ENCODE measurements around the gene SCAPER.

GRCh38 chr15:76776969-76777368 is 128.2 kb downstream of the SCAPER start:
- TF ChIP-seq MAX (CRISPR knock-in tag; IDR thresholded peaks at IDR 0.05) (no peak), TEAD4 (CRISPR knock-in tag; IDR thresholded peaks at IDR 0.05) (no peak), CTCF (IDR thresholded peaks at IDR 0.05) (no peak), ESRRA (CRISPR knock-in tag; IDR thresholded peaks at IDR 0.05; ENCODE audit: borderline replicate concordance) (no peak), MYBL2 (CRISPR knock-in tag; IDR thresholded peaks at IDR 0.05) (no peak), ZNF263 (CRISPR knock-in tag; IDR thresholded peaks at IDR 0.05; ENCODE audit: low read depth) (no peak)

Measured in WTC11 (cell line).